Fibroblast of mammary gland (primary cell): ENCODE data around the gene FAHD1.

Experiments
- DNase-seq: peaks from one replicate; pipeline ENCODE4 v3.0.0-alpha.2; 2010; ENCODE audit warnings: low read depth
- H3K4me3 ChIP-seq: 2 replicates; pipeline ENCODE4 v1.5.1; 2011; ENCODE audit warnings: low read depth, mild to moderate bottlenecking, low read length, moderate library complexity; ENCODE audit not compliant: control insufficient read depth
- TF ChIP-seq, protein P1 (sequence below): conservative IDR thresholded peaks from 2 replicates; pipeline ENCODE4 v1.5.1; 2011; ENCODE audit warnings: low read depth, low read length, inconsistent platforms; ENCODE audit not compliant: control insufficient read depth, insufficient read depth

FAHD1 gene

GRCh38 chr16:1818204-1818872, 8.7 kb upstream of the FAHD1 start:
- TF ChIP-seq, protein P1, sequence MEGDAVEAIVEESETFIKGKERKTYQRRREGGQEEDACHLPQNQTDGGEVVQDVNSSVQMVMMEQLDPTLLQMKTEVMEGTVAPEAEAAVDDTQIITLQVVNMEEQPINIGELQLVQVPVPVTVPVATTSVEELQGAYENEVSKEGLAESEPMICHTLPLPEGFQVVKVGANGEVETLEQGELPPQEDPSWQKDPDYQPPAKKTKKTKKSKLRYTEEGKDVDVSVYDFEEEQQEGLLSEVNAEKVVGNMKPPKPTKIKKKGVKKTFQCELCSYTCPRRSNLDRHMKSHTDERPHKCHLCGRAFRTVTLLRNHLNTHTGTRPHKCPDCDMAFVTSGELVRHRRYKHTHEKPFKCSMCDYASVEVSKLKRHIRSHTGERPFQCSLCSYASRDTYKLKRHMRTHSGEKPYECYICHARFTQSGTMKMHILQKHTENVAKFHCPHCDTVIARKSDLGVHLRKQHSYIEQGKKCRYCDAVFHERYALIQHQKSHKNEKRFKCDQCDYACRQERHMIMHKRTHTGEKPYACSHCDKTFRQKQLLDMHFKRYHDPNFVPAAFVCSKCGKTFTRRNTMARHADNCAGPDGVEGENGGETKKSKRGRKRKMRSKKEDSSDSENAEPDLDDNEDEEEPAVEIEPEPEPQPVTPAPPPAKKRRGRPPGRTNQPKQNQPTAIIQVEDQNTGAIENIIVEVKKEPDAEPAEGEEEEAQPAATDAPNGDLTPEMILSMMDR, result no peak
- no peak overlapping the region for H3K4me3 ChIP-seq

GRCh38 chr16:1818873-1819525, 8.0 kb upstream of the FAHD1 start:
- TF ChIP-seq, protein P1, result no peak
- H3K4me3 ChIP-seq, result no peak overlapping the region
- no peak for DNase-seq

More at GRCh38 chr16:1818204-1818872, 8.7 kb upstream of the FAHD1 start:
- no peak for DNase-seq

- no peak overlapping the region for H3K4me3 ChIP-seq
- no peak for DNase-seq
- TF ChIP-seq, protein P1, result no peak
Observed at GRCh38 chr16:1819611-1820010, 7.4 kb upstream of the FAHD1 start.

- no peak overlapping the region for H3K4me3 ChIP-seq
- DNase-seq, result no peak
- TF ChIP-seq, protein P1, result no peak
Observed at GRCh38 chr16:1820096-1820945, 6.7 kb upstream of the FAHD1 start.

GRCh38 chr16:1820946-1821290, 6.1 kb upstream of the FAHD1 start:
- no peak overlapping the region for H3K4me3 ChIP-seq
- no peak for DNase-seq
- TF ChIP-seq, protein P1, result no peak

- DNase-seq, result no peak
- TF ChIP-seq, protein P1, result no peak
- no peak overlapping the region for H3K4me3 ChIP-seq
Observed at GRCh38 chr16:1821861-1822611, 5.0 kb upstream of the FAHD1 start.
